Stimulated activated naive CD4-positive, alpha-beta T cell (primary cell): ENCODE data around the gene LILRA6.
"Not testable (repeated sequence)": the region's sequence is repeated elsewhere in the genome, so short reads cannot be mapped to it uniquely, and the experiment has no call there.

Experiments used
- DNase-seq, 6 experiments: peaks; one replicate each; lab custom pipeline; 2025; lab: John Stamatoyannopoulos, UW

LILRA6 gene

GRCh38 chr19:54207983-54208783, 34.4 kb downstream of the LILRA6 start:
- peak in 4 of 6 experiments; percentile 10 to 59 (median 26) for DNase-seq

GRCh38 chr19:54207676-54207982, 35.0 kb downstream of the LILRA6 start:
- no peak for DNase-seq

GRCh38 chr19:54207193-54207592, 35.4 kb downstream of the LILRA6 start:
- not testable (repeated sequence) for DNase-seq

GRCh38 chr19:54206831-54207177, 35.8 kb downstream of the LILRA6 start:
- no peak for DNase-seq

GRCh38 chr19:54206030-54206830, 36.4 kb downstream of the LILRA6 start:
- DNase-seq: no peak

GRCh38 chr19:54204767-54205468, 37.7 kb downstream of the LILRA6 start:
- no peak for DNase-seq

- DNase-seq: no peak
Observed at GRCh38 chr19:54203151-54203611, 39.4 kb downstream of the LILRA6 start.

- no peak for DNase-seq
Observed at GRCh38 chr19:54201980-54202379, 40.6 kb downstream of the LILRA6 start.

- no peak for DNase-seq
Observed at GRCh38 chr19:54201172-54201701, 41.4 kb downstream of the LILRA6 start.

- DNase-seq: no peak
Observed at GRCh38 chr19:54199401-54199800, 43.2 kb downstream of the LILRA6 start.

- no peak for DNase-seq
Observed at GRCh38 chr19:54197121-54197520, 45.5 kb downstream of the LILRA6 start.

GRCh38 chr19:54196536-54196935, 46.1 kb downstream of the LILRA6 start:
- DNase-seq: no peak

GRCh38 chr19:54194463-54194862, 48.1 kb downstream of the LILRA6 start:
- not testable (repeated sequence) for DNase-seq

GRCh38 chr19:54193011-54193410, 49.6 kb downstream of the LILRA6 start:
- DNase-seq: no peak

GRCh38 chr19:54191811-54192453, 50.7 kb downstream of the LILRA6 start:
- no peak for DNase-seq

- DNase-seq: peak in 5 of 6 experiments; percentile 89 to 99 (median 96)
Observed at GRCh38 chr19:54191011-54191810, 51.4 kb downstream of the LILRA6 start, which contains the start of gene TSEN34. TSS of gene TSEN34 (plus strand) at chr19:54191308. CDS start at chr19:54191365, 57 bp downstream.

GRCh38 chr19:54190503-54191010, 52.0 kb downstream of the LILRA6 start:
- DNase-seq: peak; percentile 100

- DNase-seq: peak; percentile 100
Observed at GRCh38 chr19:54189735-54190502, 52.7 kb downstream of the LILRA6 start.

- peak in 1 of 6 experiments; percentile 59 for DNase-seq
Observed at GRCh38 chr19:54189145-54189734, 53.4 kb downstream of the LILRA6 start, which contains the start of gene MBOAT7. TSS of gene MBOAT7 (minus strand) at chr19:54189580. CDS start at chr19:54188508, 1,072 bp downstream.
